Stimulated activated CD8-positive, alpha-beta memory T cell treated with anti-CD3 and anti-CD28 coated beads, Interleukin-4, amount 100 ng/mL, for 1 hour (primary cell): ENCODE measurements around the gene KCNMB1.

Source experiments
- DNase-seq, 2 donors: peaks; one replicate each; pipeline ENCODE4 v3.0.0-alpha.2; 2020; ENCODE audit warnings: low read depth in 2 of 2, low spot score in 1 of 2

The KCNMB1 gene

DNA sequence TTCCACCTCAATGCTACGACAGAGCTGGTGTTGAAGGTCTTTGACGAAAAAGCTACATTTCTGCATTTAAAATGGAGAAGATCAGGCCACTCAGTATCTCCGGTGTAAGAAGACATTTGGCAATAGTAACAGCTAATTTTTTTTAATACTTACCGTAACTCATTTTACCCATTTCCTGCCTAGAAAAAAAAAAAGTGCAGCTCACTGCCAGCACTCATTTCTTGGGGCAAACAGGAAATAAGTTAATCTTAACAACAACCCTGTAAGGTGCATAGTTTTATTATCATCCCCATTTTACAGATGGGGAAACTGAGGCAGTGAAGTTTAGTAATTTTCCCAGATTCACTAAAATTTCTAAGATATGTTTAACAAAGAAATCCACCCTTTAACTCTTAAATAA, 27.4 kb upstream of the KCNMB1 start:
- no peak for DNase-seq

DNA sequence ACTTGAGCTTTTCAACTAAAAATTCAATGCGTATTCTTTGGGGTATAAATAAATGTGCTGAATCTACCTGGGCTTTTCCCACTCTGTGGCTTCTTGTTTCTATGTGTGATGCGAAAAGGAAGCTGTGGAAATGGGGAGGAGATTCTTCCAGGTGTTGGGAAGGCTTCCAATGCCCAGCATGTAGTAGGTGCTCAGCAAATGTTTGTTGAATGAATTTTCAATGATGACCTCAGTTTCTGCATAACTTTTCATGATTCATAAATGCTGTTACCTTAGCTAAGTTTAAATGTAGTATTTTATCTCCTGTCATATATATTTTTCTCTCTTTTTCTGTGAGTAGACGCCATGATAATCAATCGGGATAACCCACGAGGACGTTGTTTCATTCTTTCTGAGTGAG, 25.6 kb upstream of the KCNMB1 start:
- no peak for DNase-seq

DNA sequence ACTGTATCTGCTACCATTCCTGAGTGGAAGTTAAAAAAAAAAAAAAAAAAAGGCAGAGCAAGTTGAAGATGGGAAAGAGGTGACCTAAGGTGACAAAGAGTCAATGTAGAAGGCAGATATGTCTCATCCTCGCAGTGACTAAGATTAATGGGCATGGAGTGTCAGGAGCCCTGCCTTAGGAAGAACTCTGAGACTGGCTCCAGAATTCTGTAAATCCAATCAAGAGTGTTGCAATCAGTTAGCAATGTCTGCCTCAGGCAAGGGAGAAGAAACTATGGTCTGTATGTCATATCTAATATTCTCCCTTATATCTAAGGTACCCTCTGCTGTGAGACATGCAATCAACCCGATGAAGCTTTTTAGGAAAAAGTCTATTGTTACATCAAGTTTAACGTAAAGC, 24.7 kb upstream of the KCNMB1 start:
- DNase-seq: no peak

DNA sequence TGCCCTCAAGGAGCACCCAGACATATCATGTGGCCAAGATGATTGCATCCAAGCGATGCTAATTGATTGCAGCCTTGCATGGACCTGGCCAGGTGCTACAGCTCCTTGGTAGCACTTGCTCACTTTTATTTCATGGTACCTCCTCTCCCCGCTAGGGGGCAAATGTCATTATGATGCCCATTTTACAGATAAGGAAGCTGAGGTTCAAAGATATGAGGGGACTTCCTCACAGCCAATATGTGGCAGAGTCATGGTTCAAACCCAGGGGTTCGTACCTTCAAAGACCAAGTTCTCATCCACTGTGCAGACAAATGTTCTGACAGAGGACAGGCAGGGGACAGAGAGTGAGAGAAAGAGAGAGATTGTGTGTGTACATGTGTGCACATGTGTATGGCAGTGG, 21.9 kb upstream of the KCNMB1 start:
- DNase-seq: no peak

GRCh38 chr5:170410401-170410800, 21.2 kb upstream of the KCNMB1 start:
- DNase-seq: no peak

DNA sequence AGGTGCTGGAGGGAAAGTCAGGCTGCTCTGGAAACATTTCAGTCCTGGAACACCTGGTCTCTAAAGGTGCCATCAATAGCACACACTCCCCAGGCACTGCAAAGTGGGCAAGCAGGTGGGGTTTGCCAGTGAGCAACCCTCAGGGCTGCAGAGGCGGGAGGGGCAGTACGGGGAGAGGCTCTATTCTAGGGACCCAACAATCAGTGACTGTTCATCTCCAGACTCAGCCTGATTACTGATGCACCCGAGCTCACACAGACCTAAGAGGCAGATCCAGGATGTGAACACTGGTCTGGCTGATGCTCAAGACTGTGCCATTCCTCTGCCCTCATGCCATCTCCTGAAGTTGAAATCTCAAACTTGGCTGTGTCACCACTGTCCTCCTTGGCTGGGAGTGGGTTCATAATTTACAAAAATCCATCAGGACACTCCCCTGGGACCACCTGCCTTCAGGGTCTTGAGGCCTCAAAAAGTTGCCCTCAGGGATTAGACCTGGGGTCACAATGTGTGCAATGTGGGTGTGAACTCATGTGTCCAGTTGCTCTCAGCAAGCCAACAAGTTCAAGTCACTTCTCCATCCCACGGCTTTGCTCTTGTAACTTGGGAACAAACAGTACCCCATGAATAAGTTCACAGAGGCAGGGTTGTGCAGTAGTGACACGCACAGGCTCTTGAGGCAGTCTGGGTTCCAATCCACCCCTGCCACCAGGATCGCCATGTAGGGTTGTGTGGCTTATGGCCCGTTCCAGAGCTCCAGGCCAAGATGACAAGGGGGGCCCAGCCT, 19.9 kb upstream of the KCNMB1 start:
- no peak for DNase-seq

- no peak for DNase-seq
Observed at GRCh38 chr5:170408226-170408625, 19.1 kb upstream of the KCNMB1 start.

DNA sequence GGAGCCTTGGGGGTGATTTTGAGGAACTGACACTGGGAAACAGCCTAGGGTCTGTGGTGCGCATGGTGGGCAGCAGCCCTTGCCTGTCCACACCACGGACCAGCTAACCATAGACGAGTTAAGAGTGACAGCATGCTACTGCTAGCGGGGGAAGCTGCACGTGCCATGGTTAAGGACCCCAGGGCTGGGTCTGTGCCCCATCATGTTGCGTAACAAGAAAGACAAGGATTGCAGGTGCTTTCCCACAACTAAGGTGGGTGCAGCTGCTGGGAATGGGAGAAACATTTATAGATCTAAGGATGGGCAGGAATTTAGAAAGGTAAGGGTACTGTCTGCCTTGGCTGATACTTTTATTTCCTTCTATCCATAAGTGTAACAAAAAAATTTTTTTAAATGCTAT, 17.9 kb upstream of the KCNMB1 start:
- DNase-seq: no peak

DNA sequence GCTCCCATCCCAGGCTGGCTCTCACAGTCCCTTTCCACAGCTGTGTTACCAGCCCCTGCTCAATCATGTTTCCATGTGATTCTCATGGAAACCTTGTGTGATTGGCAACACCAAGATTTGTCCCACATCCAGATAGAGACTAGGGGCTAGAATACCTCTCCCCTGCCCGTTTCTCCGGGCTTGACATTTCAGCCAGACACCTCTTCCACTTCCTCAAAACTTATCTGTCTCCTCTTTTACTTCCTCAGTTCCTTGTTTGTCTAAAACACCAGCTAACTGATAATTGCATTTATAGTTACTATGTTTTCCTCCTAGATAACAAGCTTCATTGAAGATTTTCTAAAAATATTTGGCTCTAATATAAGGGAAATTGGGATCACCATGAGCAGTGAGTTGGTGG, 16.6 kb upstream of the KCNMB1 start:
- DNase-seq: no peak

- no peak for DNase-seq
Observed at GRCh38 chr5:170404398-170404797, 15.2 kb upstream of the KCNMB1 start.

- no peak for DNase-seq
Observed at GRCh38 chr5:170403675-170404074, 14.5 kb upstream of the KCNMB1 start.

DNA sequence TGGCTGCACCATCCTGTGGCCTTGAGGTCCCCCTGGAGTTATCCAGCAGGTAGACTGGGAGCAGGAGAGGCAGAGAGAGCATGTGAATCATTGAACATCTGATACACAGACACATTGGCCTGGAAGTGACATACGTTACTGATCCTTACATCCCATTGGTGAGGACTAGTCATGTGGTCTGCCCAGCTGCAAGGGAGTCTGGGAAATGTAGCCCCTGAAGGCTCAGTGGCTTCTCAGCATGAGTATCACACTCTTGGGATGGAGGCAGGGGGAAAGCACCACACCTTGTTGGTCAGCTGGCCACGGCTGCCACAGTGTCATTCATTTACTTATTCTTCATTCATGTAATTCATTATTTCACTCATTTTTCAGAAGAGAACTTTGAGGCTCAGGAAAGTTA, 13.3 kb upstream of the KCNMB1 start:
- DNase-seq: no peak

DNA sequence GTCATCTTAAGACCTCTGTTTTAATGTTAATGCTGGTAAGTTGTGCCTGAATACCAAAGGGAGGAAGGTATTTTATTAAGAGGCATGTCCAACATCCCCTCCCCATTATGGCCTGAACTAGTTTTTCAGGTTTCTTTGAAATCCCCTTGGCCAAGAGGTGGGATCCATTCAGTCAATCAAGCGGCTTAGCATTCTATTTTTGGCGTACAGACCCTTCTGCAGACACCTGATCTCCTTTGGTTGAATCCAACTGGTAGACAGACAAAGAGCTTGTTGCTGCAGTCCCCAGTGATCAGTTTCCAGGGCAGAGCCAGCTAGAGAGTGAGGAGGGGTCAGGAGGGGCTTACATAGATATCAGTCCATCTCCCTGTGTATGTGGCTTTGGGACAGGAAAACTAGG, 7.9 kb upstream of the KCNMB1 start:
- DNase-seq: no peak

DNA sequence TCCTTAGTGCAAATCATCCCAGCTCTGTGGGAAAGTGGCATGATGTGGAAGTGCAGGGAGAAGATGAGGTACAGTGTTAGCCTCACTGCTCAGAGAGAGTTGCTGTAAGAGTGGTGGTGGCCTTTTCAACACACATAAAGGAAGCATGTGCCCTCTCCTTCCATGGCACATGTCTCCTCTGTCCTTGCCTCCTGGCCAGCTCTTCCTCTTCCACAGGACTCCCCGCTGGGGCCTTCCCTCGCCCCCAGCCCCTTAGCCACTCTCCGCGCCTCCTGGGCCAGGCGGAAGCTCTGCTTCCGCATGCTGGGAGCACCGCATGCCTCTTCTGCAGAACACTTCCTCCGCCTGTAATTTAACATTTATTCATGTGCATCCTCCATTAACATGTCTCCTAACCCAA, 4.8 kb upstream of the KCNMB1 start:
- no peak for DNase-seq

GRCh38 chr5:170393235-170393634, 4.1 kb upstream of the KCNMB1 start:
- DNase-seq: no peak

GRCh38 chr5:170390472-170390871, 1.3 kb upstream of the KCNMB1 start:
- DNase-seq: no peak

GRCh38 chr5:170389550-170389892, 354 bp upstream of the KCNMB1 start:
- DNase-seq: no peak

- no peak for DNase-seq
Observed at GRCh38 chr5:170387775-170388639, 1.2 kb downstream of the KCNMB1 start.

GRCh38 chr5:170386743-170387395, 2.3 kb downstream of the KCNMB1 start:
- DNase-seq: no peak

DNA sequence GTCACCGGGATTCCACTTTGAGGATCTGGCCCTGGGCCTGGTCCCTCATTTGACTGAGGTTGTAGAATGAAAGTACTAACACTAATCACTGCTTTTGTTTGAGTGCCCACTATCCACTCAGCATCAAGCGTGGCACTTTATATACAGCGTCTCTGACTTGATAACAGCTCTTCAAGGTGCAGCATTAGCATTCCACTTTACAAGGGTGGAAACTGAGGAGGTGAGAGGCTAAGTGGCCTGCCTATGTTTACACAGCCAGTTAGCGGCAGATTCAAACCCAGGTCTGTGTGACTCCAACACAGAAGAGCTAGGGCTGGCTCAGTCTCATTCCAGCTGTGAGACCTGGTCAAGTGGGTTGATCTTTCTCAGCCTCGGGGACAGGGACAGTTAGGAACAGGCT, 5.9 kb downstream of the KCNMB1 start:
- DNase-seq: no peak

- no peak for DNase-seq
Observed at GRCh38 chr5:170382790-170383189, 6.4 kb downstream of the KCNMB1 start.

GRCh38 chr5:170380361-170380951, 8.7 kb downstream of the KCNMB1 start:
- no peak for DNase-seq
